ENCODE results near the gene CSHL1. TPM values are rescaled to one million over a fixed set of nuclear protein-coding genes. Genes with fewer than 3 reads are reported as not detected.
"Not testable (repeated sequence)": the region's sequence is repeated elsewhere in the genome, so short reads cannot be mapped to it uniquely, and the experiment has no call there.

Gene CSHL1
- polyA plus RNA-seq, 3 donors, result not detected

DNA sequence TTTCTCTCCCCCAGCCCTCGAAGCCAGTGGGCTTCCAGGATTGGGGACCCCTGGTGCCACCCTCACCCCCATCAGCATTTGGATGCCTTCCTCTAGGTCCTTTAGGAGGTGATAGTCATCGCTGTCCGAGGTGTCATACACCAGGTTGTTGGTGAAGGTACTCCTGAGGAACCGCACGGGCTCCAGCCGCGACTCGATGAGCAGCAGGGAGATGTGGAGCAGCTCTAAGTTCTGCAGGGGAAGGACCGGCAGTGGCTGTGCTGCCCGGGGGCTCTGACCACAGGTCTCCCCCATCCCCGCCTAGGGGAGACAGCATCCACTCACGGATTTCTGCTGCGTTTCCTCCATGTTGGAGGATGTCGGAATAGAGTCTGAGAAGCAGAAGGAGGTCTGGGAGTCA is 962 bp downstream of the CSHL1 start:
- TF ChIP-seq, protein P1, sequence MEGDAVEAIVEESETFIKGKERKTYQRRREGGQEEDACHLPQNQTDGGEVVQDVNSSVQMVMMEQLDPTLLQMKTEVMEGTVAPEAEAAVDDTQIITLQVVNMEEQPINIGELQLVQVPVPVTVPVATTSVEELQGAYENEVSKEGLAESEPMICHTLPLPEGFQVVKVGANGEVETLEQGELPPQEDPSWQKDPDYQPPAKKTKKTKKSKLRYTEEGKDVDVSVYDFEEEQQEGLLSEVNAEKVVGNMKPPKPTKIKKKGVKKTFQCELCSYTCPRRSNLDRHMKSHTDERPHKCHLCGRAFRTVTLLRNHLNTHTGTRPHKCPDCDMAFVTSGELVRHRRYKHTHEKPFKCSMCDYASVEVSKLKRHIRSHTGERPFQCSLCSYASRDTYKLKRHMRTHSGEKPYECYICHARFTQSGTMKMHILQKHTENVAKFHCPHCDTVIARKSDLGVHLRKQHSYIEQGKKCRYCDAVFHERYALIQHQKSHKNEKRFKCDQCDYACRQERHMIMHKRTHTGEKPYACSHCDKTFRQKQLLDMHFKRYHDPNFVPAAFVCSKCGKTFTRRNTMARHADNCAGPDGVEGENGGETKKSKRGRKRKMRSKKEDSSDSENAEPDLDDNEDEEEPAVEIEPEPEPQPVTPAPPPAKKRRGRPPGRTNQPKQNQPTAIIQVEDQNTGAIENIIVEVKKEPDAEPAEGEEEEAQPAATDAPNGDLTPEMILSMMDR (IDR thresholded peaks at IDR 0.05), result no peak
- H2AFZ ChIP-seq (ENCODE audit: insufficient read depth, low read depth, low read length, poor library complexity, severe bottlenecking), result no peak overlapping the region
- H3K27me3 Mint-ChIP-seq (ENCODE audit: low read depth in 3 of 3), result peaks cover 1 to 8% (median 2%) of the 10 kb centered on the region in 3 donors
- no peaks in the 10 kb centered on the region for H3K36me3 Mint-ChIP-seq
- H3K9me3 ChIP-seq (replicated peaks in 1 of 2; ENCODE audit: control insufficient read depth in 1 of 2, insufficient read depth in 1 of 2, low read length in 2 of 2), result no peaks in the 10 kb centered on the region
- no peaks in the 10 kb centered on the region for H3K4me1 Mint-ChIP-seq
- no peak overlapping the region for H3K4me2 ChIP-seq (replicated peaks; ENCODE audit: extremely low read depth, low read length, poor library complexity, severe bottlenecking)
- H3K4me3 Mint-ChIP-seq, result no peak overlapping the region
- H3K27ac ChIP-seq (ENCODE audit: low read depth in 1 of 2, low read length in 2 of 2), result no peak overlapping the region
- no peak overlapping the region for H3K27ac Mint-ChIP-seq
- H3K4me1 ChIP-seq (ENCODE audit: control insufficient read depth in 1 of 2, insufficient read depth in 2 of 2, low read length in 2 of 2), result no peaks in the 10 kb centered on the region
- WGBS (ENCODE audit: insufficient coverage), result 95% methylated on average over 10 of the region's 14 CpGs
- H3K79me2 ChIP-seq (ENCODE audit: insufficient read depth, low read length), result no peaks in the 10 kb centered on the region
- H4K20me1 ChIP-seq (ENCODE audit: insufficient read depth, low read length), result no peaks in the 10 kb centered on the region
- no peak overlapping the region for H3K9ac ChIP-seq (ENCODE audit: insufficient read depth, low read length, poor library complexity, severe bottlenecking)
- DNase-seq, result no peak
- no peak overlapping the region for H3K4me3 ChIP-seq (replicated peaks in 1 of 3; ENCODE audit: low read depth in 2 of 3, low read length in 3 of 3)
- peaks cover 0 to 2% (median 0%) of the 10 kb centered on the region in 7 donors for H3K9me3 Mint-ChIP-seq
- no peaks in the 10 kb centered on the region for H3K36me3 ChIP-seq (replicated peaks in 1 of 2; ENCODE audit: control insufficient read depth in 1 of 2, insufficient read depth in 2 of 2, low read length in 2 of 2)
- no peaks in the 10 kb centered on the region for H3K27me3 ChIP-seq (ENCODE audit: control insufficient read depth in 2 of 2, insufficient read depth in 2 of 2, low read length in 2 of 2)
- intact Hi-C loops (cut with micrococcal nuclease), result loop anchor here in 1 of 2 donors (10.0 kb wide), 1 partner anchor 115 kb away; the partner anchor contains the start of gene ICAM2

DNA sequence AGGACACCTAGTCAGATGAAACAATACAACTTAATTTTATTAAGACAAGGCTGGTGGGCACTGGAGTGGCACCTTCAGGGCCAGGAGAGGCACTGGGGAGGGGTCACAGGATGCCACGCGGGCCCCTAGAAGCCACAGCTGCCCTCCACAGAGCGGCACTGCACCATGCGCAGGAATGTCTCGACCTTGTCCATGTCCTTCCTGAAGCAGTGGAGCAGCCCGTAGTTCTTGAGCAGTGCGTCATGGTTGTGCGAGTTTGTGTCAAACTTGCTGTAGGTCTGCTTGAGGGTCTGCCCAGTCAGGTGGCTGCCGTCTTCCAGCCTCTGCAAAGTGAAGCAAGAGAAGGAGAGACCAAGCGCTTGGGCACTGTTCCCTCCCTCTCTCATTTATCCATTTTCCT is 1.5 kb downstream of the CSHL1 start:
- H3K27me3 Mint-ChIP-seq (ENCODE audit: low read depth in 3 of 3); H3K27ac Mint-ChIP-seq; H3K4me2 ChIP-seq (replicated peaks; ENCODE audit: extremely low read depth, low read length, poor library complexity, severe bottlenecking); H3K9me3 Mint-ChIP-seq; intact Hi-C loops (cut with micrococcal nuclease); H3K4me3 ChIP-seq (replicated peaks in 1 of 3; ENCODE audit: low read depth in 2 of 3, low read length in 3 of 3); H3K36me3 Mint-ChIP-seq; H4K20me1 ChIP-seq (ENCODE audit: insufficient read depth, low read length); H2AFZ ChIP-seq (ENCODE audit: insufficient read depth, low read depth, low read length, poor library complexity, severe bottlenecking); H3K27ac ChIP-seq (ENCODE audit: low read depth in 1 of 2, low read length in 2 of 2); DNase-seq; H3K36me3 ChIP-seq (replicated peaks in 1 of 2; ENCODE audit: control insufficient read depth in 1 of 2, insufficient read depth in 2 of 2, low read length in 2 of 2); H3K4me1 ChIP-seq (ENCODE audit: control insufficient read depth in 1 of 2, insufficient read depth in 2 of 2, low read length in 2 of 2); H3K4me3 Mint-ChIP-seq; H3K9ac ChIP-seq (ENCODE audit: insufficient read depth, low read length, poor library complexity, severe bottlenecking); H3K9me3 ChIP-seq (replicated peaks in 1 of 2; ENCODE audit: control insufficient read depth in 1 of 2, insufficient read depth in 1 of 2, low read length in 2 of 2); H3K4me1 Mint-ChIP-seq; H3K79me2 ChIP-seq (ENCODE audit: insufficient read depth, low read length); H3K27me3 ChIP-seq (ENCODE audit: control insufficient read depth in 2 of 2, insufficient read depth in 2 of 2, low read length in 2 of 2): not testable (repeated sequence)
- WGBS (ENCODE audit: insufficient coverage), result 99% methylated on average over 7 of the region's 10 CpGs

Measured in CD14-positive monocyte (primary cell).